Measurements from ENCODE around the gene SLC4A3. TPM values are rescaled to one million over a fixed set of nuclear protein-coding genes. Genes with fewer than 3 reads are reported as not detected.

The SLC4A3 gene
- total RNA-seq, 1 experiment from 2014 or later, result 7.3 TPM

- peaks cover 43% of the 10 kb centered on the region for H3F3A ChIP-seq (ENCODE audit: insufficient read depth, low read depth)
- peak; percentile 42 to 49 for DNase-seq
- H2AFZ ChIP-seq, result no peak overlapping the region
- TF ChIP-seq, protein P1, sequence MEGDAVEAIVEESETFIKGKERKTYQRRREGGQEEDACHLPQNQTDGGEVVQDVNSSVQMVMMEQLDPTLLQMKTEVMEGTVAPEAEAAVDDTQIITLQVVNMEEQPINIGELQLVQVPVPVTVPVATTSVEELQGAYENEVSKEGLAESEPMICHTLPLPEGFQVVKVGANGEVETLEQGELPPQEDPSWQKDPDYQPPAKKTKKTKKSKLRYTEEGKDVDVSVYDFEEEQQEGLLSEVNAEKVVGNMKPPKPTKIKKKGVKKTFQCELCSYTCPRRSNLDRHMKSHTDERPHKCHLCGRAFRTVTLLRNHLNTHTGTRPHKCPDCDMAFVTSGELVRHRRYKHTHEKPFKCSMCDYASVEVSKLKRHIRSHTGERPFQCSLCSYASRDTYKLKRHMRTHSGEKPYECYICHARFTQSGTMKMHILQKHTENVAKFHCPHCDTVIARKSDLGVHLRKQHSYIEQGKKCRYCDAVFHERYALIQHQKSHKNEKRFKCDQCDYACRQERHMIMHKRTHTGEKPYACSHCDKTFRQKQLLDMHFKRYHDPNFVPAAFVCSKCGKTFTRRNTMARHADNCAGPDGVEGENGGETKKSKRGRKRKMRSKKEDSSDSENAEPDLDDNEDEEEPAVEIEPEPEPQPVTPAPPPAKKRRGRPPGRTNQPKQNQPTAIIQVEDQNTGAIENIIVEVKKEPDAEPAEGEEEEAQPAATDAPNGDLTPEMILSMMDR (conservative IDR thresholded peaks at IDR 0.05), result peak; percentile 73
- no peak for TF ChIP-seq EZH2 (IDR thresholded peaks at IDR 0.05; ENCODE audit: low read depth)
- no peaks in the 10 kb centered on the region for H3K36me3 ChIP-seq (ENCODE audit: low read depth)
- CTCF ChIA-PET, result interaction anchor here (0.6 to 1.3 kb wide), 10 partner anchors 10 to 239 kb away, joined by 3 to 8 read pairs (median 4); no protein-coding TSS in a partner anchor
- H4K20me1 ChIP-seq (ENCODE audit: insufficient read depth), result no peaks in the 10 kb centered on the region
- no TSS peak for BruUV-seq (replicated peaks)
- peaks cover 55% of the 10 kb centered on the region for H3K4me1 ChIP-seq (replicated peaks; ENCODE audit: insufficient read depth)
- peak overlapping the region; percentile 95 for H3K4me2 ChIP-seq
- peaks cover 5% of the 10 kb centered on the region; the same call in 1 of the 2 replicates for H3K79me2 ChIP-seq (ENCODE audit: low read depth)
- H3K27me3 ChIP-seq (ENCODE audit: insufficient read depth, low read depth), result no peaks in the 10 kb centered on the region
- intact Hi-C loops (cut with micrococcal nuclease; ENCODE audit: unreplicated experiment), result loop anchor here (1.0 to 5.0 kb wide), 8 partner anchors 28 to 528 kb away; partner anchors contain the start of genes CHPF, NHEJ1 and STK11IP
- no peaks in the 10 kb centered on the region for H3K9me3 ChIP-seq (ENCODE audit: insufficient read depth, low read depth)
- no peak overlapping the region for H3K4me3 ChIP-seq
- POLR2A ChIA-PET (ENCODE audit: unreplicated experiment), result interaction anchor here (0.6 to 0.9 kb wide), 4 partner anchors 29 to 1091 kb away, joined by 3 to 7 read pairs (median 4); partner anchors contain the start of genes CHPF and TMEM198
- no peaks in the 10 kb centered on the region for H3K9me2 ChIP-seq (ENCODE audit: insufficient read depth)
- peak overlapping the region; percentile 99 for H3K27ac ChIP-seq
These were observed 62.5 kb downstream of the SLC4A3 start for GRCh38 chr2:219689676-219690628.

DNA sequence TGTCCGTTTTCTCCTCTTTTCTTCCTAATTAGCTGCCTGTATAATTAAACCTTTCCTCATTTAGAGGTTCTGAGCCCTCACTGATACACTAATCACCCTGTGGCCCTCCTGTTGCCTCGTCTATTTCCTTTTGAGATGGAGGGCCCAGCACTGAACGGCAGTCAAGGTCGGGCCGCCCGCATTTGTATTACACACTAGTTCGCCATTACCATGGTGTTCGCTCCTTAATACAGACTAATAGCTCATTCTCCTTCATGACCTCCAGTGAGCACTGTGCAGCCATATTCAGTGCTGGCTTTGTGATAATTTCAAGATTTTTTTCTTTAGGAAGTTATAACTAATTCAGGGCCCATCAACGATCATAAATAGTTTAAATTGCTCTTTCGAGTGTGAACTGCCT, 64.1 kb downstream of the SLC4A3 start:
- CTCF ChIA-PET, result interaction anchor here (0.5 kb wide), 1 partner anchor 181 kb away, joined by 12 read pairs; no protein-coding TSS in a partner anchor

More for the DNA sequence above, 64.1 kb downstream of the SLC4A3 start:
- H3K79me2 ChIP-seq (ENCODE audit: low read depth), result peaks cover 5% of the 10 kb centered on the region; the same call in 1 of the 2 replicates
- no peak overlapping the region for H2AFZ ChIP-seq
- no TSS peak for BruUV-seq (replicated peaks)
- TF ChIP-seq, protein P1 (conservative IDR thresholded peaks at IDR 0.05), result no peak
- no peak for TF ChIP-seq EZH2 (IDR thresholded peaks at IDR 0.05; ENCODE audit: low read depth)
- H3K36me3 ChIP-seq (ENCODE audit: low read depth), result no peaks in the 10 kb centered on the region
- peaks cover 46% of the 10 kb centered on the region for H3K4me1 ChIP-seq (replicated peaks; ENCODE audit: insufficient read depth)
- H3K9me3 ChIP-seq (ENCODE audit: insufficient read depth, low read depth), result no peaks in the 10 kb centered on the region
- no peaks in the 10 kb centered on the region for H3K27me3 ChIP-seq (ENCODE audit: insufficient read depth, low read depth)
- no peaks in the 10 kb centered on the region for H3K9me2 ChIP-seq (ENCODE audit: insufficient read depth)
- no peak overlapping the region for H3K4me2 ChIP-seq
- peaks cover 29% of the 10 kb centered on the region for H3F3A ChIP-seq (ENCODE audit: insufficient read depth, low read depth)
- H3K27ac ChIP-seq, result no peak overlapping the region
- no peak overlapping the region for H3K4me3 ChIP-seq
- no peak for DNase-seq
- POLR2A ChIA-PET (ENCODE audit: unreplicated experiment), result interaction anchor here (0.5 kb wide), 1 partner anchor 61 kb away, joined by 4 read pairs; no protein-coding TSS in a partner anchor
- intact Hi-C loops (cut with micrococcal nuclease; ENCODE audit: unreplicated experiment), result no loop called here
- H4K20me1 ChIP-seq (ENCODE audit: insufficient read depth), result no peaks in the 10 kb centered on the region

Other genes starting within 250 kb of the SLC4A3 start
- 99.1 and 107 TPM in 2 replicates for gene DNPEP, start 239.7 kb upstream of the SLC4A3 start, total RNA-seq (2021)
- 0.60 TPM in 1 of 2 replicates, not detected in the other for gene DES, start 209.3 kb upstream of the SLC4A3 start, total RNA-seq (2021)
- gene SPEG, start 192.8 kb upstream of the SLC4A3 start, total RNA-seq (2021), result 46.8 and 55.8 TPM in 2 replicates
- 44.7 and 57.2 TPM in 2 replicates for gene GMPPA, start 128.7 kb upstream of the SLC4A3 start, total RNA-seq (2021)
- gene ASIC4, start 113.1 kb upstream of the SLC4A3 start, total RNA-seq (2021), result 0.22 and 0.30 TPM in 2 replicates
- gene CHPF, start 83.8 kb upstream of the SLC4A3 start, total RNA-seq (2021), result 78.2 and 89.7 TPM in 2 replicates
- gene TMEM198, start 83.6 kb upstream of the SLC4A3 start, total RNA-seq (2021), result 3.6 and 5.8 TPM in 2 replicates
- gene OBSL1, start 56.1 kb upstream of the SLC4A3 start, total RNA-seq (2021), result 110 and 161 TPM in 2 replicates
- gene INHA, start 55.3 kb upstream of the SLC4A3 start, total RNA-seq (2021), result 5.2 and 9.1 TPM in 2 replicates
- gene STK11IP, start 29.8 kb upstream of the SLC4A3 start, total RNA-seq (2021), result 40.6 and 42.5 TPM in 2 replicates